Esophagus squamous epithelium (tissue), 5 donors: ENCODE measurements around the gene CBLL2. TPM values are rescaled to one million over a fixed set of nuclear protein-coding genes. Genes with fewer than 3 reads are reported as not detected.

ENCODE experiments used
- DNase-seq: peaks from one replicate; lab custom pipeline; 2025; lab: John Stamatoyannopoulos, UW
- H3K27ac ChIP-seq, 4 donors: fragments of 200-600 bp; sonication (generic); one replicate each; pipeline ENCODE4 v1.5.1; 2016 to 2019; ENCODE audit warnings: mild to moderate bottlenecking in 1 of 4
- H3K27me3 ChIP-seq, 4 donors: fragments of 200-600 bp; sonication (generic); 1 replicate in 3 of 4; 2 replicates in 1 of 4; pipeline versions ENCODE4 v1.5.1 to v1.6.0; 2017 to 2021; ENCODE audit warnings: antibody characterized with exemption in 1 of 4
- H3K36me3 ChIP-seq, 3 donors: fragments of 200-600 bp; sonication (generic); one replicate each; pipeline ENCODE4 v1.5.1; 2016 to 2019
- H3K4me1 ChIP-seq, 3 donors: fragments of 200-600 bp; sonication (generic); one replicate each; pipeline ENCODE4 v1.5.1; 2017 to 2019
- H3K4me3 ChIP-seq, 4 donors: fragments of 200-600 bp; sonication (generic); 1 replicate in 3 of 4; 2 replicates in 1 of 4; pipeline ENCODE4 v1.5.1; 2016 to 2019; ENCODE audit warnings: mild to moderate bottlenecking in 2 of 4, moderate library complexity in 1 of 4
- H3K9me3 ChIP-seq, 3 donors: fragments of 200-600 bp; sonication (generic); one replicate each; pipeline ENCODE4 v1.5.1; 2016 to 2019
- POLR2A ChIP-seq, 4 donors: fragments of 450-650 bp; IDR thresholded peaks; one replicate each; pipeline ENCODE4 v1.6.1; 2017; ENCODE audit warnings: antibody characterized with exemption in 4 of 4, mild to moderate bottlenecking in 4 of 4, moderate library complexity in 3 of 4
- WGBS, 2 donors: methylation state at CpG; one replicate each; pipeline ENCODE4 v1.1.5; 2018; 5-methylcytosine and 5-hydroxymethylcytosine counted together
- intact Hi-C: fragments of 100-400 bp; cut with DNase I; formaldehyde crosslinking; loops from one replicate; pipeline ENCODE4 v1.15.0; 2022
- total RNA-seq, 4 donors: library from RNA; depleted of rRNA; stranded (reverse); fragments of >200 nt; gene quantifications; one replicate each; pipeline ENCODE4 v1.1.0, GENCODE V29; 2016
- TF ChIP-seq, protein P1 (sequence below), 6 experiments: fragments of 450-650 bp in 4 of 6; fragments of 200-600 bp in 2 of 6; sonication (generic) in 2 of 6; IDR thresholded peaks; one replicate each; pipeline ENCODE4 v1.5.1; 2016 to 2019; ENCODE audit warnings: antibody characterized with exemption in 6 of 6, mild to moderate bottlenecking in 4 of 6, moderate library complexity in 4 of 6
- donor health status: DM: yes; HTN: yes; CAD: no.

Gene CBLL2
- total RNA-seq, 4 donors from 2014 or later: not detected

DNA sequence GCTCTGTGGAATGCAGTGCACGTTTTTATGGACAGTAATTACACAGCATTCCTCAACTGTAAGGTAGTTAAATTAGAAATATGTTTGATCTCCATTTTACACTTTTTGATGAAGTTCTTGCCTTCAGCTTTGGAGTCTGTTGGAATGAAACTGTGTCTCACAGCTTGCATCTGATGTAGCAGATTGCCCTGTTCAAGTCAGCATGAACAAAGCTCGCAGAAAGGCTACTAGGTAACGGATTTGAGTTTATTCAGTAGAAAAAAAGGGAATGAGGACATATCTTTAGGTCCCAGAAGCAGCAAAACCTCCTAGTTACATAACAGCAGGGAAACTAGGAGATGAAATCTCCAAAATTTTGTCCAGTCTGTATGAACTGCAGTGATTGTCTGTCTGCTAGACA is 24.3 kb upstream of the CBLL2 start:
- Histone ChIP-seq H3K4me1 (no peaks in the 10 kb centered on the region), H3K27me3 (no peaks in the 10 kb centered on the region), H3K4me3 (no peak overlapping the region), H3K9me3 (no peaks in the 10 kb centered on the region), H3K36me3 (no peaks in the 10 kb centered on the region), H3K27ac (no peak overlapping the region)
- intact Hi-C loops: no loop called here
- DNase-seq: no peak
- WGBS, 2 donors: 64 to 94% methylated on average over 3 of the region's 3 CpGs
- TF ChIP-seq, protein P1, sequence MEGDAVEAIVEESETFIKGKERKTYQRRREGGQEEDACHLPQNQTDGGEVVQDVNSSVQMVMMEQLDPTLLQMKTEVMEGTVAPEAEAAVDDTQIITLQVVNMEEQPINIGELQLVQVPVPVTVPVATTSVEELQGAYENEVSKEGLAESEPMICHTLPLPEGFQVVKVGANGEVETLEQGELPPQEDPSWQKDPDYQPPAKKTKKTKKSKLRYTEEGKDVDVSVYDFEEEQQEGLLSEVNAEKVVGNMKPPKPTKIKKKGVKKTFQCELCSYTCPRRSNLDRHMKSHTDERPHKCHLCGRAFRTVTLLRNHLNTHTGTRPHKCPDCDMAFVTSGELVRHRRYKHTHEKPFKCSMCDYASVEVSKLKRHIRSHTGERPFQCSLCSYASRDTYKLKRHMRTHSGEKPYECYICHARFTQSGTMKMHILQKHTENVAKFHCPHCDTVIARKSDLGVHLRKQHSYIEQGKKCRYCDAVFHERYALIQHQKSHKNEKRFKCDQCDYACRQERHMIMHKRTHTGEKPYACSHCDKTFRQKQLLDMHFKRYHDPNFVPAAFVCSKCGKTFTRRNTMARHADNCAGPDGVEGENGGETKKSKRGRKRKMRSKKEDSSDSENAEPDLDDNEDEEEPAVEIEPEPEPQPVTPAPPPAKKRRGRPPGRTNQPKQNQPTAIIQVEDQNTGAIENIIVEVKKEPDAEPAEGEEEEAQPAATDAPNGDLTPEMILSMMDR (IDR thresholded peaks at IDR 0.05): no peak
- no peak for TF ChIP-seq POLR2A (IDR thresholded peaks at IDR 0.05)

DNA sequence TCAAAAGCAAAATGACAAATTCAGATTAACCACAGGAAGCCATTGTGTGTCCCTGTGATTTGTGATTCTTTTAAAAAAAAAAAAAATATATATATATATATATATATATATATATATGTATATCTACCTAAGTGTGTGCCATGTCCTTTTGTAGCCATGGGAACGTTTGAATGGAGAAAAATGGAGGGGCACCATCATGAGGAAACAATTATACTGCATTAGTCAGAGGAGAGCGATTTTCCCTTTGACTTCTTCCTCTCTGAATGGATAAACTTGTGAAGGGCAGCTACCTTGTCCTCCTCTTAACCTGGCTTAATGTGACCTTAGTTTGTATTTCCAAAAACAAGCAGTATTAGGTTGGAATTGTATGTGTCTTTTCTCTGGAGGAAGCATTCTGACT is 23.3 kb upstream of the CBLL2 start:
- no peak for DNase-seq
- no peaks in the 10 kb centered on the region for H3K4me1 ChIP-seq
- H3K36me3 ChIP-seq: no peaks in the 10 kb centered on the region
- WGBS, 2 donors: 57 to 68% methylated on average over 2 of the region's 2 CpGs
- H3K9me3 ChIP-seq: no peaks in the 10 kb centered on the region
- TF ChIP-seq, protein P1 (IDR thresholded peaks at IDR 0.05): no peak
- TF ChIP-seq POLR2A (IDR thresholded peaks at IDR 0.05): no peak
- no peak overlapping the region for H3K27ac ChIP-seq
- H3K4me3 ChIP-seq: no peak overlapping the region
- intact Hi-C loops: no loop called here
- H3K27me3 ChIP-seq: no peaks in the 10 kb centered on the region

DNA sequence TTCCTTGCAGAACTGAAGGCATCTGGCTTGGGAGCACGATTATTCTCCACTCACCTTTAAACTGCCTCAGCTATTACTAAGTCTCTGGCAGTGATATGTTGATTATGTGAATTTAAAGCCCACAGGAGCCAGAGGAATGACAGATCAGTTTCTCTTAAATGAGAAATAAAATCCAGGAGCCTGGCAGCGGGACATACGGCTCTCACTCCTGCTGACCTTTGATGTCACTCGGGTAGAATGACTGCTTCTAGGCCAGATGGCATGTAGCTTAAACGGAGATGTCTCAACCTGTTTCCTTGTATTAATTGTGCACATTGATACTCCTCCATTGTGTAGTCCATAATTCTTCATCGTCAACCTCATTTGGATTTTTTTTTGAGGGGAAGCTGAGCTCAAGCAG is 4.0 kb upstream of the CBLL2 start:
- no peaks in the 10 kb centered on the region for H3K27me3 ChIP-seq
- no peaks in the 10 kb centered on the region for H3K9me3 ChIP-seq
- intact Hi-C loops: no loop called here
- no peaks in the 10 kb centered on the region for H3K4me1 ChIP-seq
- WGBS, 2 donors: 62 to 67% methylated on average over 6 of the region's 6 CpGs
- DNase-seq: no peak
- H3K36me3 ChIP-seq: no peaks in the 10 kb centered on the region
- TF ChIP-seq, protein P1 (IDR thresholded peaks at IDR 0.05): no peak
- no peak for TF ChIP-seq POLR2A (IDR thresholded peaks at IDR 0.05)
- H3K4me3 ChIP-seq: no peak overlapping the region
- H3K27ac ChIP-seq: no peak overlapping the region

DNA sequence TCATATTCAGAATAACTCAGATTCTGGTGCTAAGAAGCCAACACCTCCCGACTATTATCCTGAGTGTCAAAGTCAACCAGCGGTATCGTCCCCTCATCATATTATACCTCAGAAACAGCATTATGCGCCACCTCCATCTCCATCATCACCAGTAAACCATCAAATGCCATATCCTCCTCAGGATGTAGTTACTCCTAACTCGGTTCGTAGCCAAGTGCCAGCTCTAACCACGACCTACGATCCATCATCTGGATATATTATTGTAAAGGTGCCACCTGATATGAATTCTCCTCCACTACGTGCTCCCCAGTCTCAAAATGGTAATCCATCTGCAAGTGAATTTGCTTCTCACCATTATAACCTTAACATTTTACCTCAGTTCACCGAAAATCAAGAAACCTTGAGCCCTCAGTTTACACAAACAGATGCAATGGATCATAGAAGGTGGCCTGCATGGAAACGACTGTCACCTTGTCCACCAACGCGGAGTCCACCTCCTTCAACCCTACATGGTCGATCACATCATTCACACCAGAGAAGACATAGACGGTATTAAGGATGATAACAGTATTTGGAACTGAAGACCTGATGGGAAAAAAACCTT is 1.1 kb downstream of the CBLL2 start:
- no peak overlapping the region for H3K27ac ChIP-seq
- no peak for TF ChIP-seq POLR2A (IDR thresholded peaks at IDR 0.05)
- TF ChIP-seq, protein P1 (IDR thresholded peaks at IDR 0.05): no peak
- H3K9me3 ChIP-seq: no peaks in the 10 kb centered on the region
- no peaks in the 10 kb centered on the region for H3K4me1 ChIP-seq
- DNase-seq: no peak
- 82 to 93% methylated on average over 15 of the region's 15 CpGs for WGBS, 2 donors
- intact Hi-C loops: no loop called here
- no peaks in the 10 kb centered on the region for H3K36me3 ChIP-seq
- no peak overlapping the region for H3K4me3 ChIP-seq
- no peaks in the 10 kb centered on the region for H3K27me3 ChIP-seq

DNA sequence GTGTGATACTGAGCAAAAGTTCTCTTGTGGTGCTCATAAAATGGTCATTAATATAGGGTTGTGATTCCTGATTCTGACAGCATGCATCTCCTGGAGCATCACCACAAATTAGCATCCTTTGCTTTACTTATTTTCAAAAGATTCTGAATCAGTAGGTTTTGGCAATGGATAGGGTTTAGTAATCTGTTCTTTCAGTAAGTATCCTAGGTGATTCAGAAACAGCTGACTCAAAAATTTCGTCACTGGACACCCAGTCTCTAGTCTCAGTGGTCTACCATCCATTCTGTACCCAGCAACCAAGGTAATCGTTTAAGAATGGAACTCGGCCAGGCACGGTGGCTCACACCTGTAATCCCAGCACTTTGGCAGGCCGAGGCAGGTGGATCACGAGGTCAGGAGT is 4.1 kb downstream of the CBLL2 start:
- no peaks in the 10 kb centered on the region for H3K9me3 ChIP-seq
- no peaks in the 10 kb centered on the region for H3K27me3 ChIP-seq
- H3K4me1 ChIP-seq: no peaks in the 10 kb centered on the region
- WGBS, 2 donors: 77% methylated on average over 4 of the region's 6 CpGs; no CpG with 5 or more reads in 1 of the 2 donors
- no peak for DNase-seq
- no peak overlapping the region for H3K27ac ChIP-seq
- intact Hi-C loops: no loop called here
- no peak overlapping the region for H3K4me3 ChIP-seq
- TF ChIP-seq, protein P1 (IDR thresholded peaks at IDR 0.05): no peak
- TF ChIP-seq POLR2A (IDR thresholded peaks at IDR 0.05): no peak
- H3K36me3 ChIP-seq: no peaks in the 10 kb centered on the region
